ENCODE data around the gene CXorf49. TPM values are rescaled to one million over a fixed set of nuclear protein-coding genes. Genes with fewer than 3 reads are reported as not detected.
"Not testable (repeated sequence)": the region's sequence is repeated elsewhere in the genome, so short reads cannot be mapped to it uniquely, and the experiment has no call there.

CXorf49 gene
- total and polyA plus RNA-seq, 2 donors (not counting 1 experiment from before 2014, with no cell fraction given): not detected

DNA sequence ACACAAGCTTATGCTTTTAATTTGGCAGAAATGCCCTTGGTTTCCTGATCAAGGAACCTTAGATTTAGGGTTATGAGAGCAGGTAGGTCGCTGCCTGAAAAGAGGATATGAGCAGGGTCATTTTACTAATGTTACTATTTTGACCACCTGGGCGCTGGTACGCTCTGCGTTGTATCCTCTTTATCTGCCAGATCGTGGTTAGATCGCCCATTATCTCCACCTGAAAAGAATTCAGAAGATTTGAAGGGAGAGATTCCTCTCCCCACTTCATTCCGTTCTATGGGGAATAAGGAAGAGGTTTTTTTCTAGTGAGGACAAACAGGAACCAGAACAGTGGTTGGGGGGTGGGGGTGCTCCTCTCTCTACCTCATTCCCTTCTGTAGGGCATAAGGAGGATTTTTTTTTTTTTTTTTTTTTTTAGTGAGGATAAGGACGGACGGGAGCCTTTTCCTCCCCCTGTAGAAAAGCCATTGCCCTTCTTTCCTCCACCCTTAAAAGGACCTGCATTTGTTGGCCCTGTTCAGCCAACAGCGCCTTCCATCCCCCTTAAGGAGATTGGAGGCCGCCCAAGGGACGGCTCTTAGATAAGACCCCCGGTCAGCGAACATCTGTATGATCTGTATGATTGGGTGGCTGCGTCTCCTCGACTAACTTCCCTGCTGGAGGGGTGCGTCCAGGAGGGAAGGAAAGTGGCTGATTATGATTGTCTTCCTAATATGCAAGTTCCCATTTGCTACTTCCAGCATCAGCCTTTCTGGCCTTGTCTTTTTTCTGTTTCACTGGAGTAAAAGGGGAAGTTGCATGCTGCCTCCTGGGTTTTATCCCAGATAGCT is 20.4 kb downstream of the CXorf49 start:
- H3K79me2 ChIP-seq (ENCODE audit: control insufficient read depth, insufficient read depth, low read length); H4K20me1 ChIP-seq (ENCODE audit: control insufficient read depth, extremely low read depth, insufficient read depth, low read length); H3K36me3 ChIP-seq (ENCODE audit: control insufficient read depth, insufficient read depth, low read length); H2AFZ ChIP-seq (ENCODE audit: low read length); H3K4me2 ChIP-seq (ENCODE audit: extremely low read depth, insufficient read depth, low read length); H3K9me3 ChIP-seq (ENCODE audit: control insufficient read depth, insufficient read depth, low read depth, low read length); H3K9ac ChIP-seq (ENCODE audit: insufficient read depth, low read length); H3K4me3 ChIP-seq (replicated peaks in 1 of 4; ENCODE audit: control extremely low read depth in 1 of 4, insufficient read depth in 1 of 4, low read depth in 3 of 4, low read length in 4 of 4); H3K27me3 ChIP-seq (ENCODE audit: control insufficient read depth, insufficient read depth, low read length); H3K27ac ChIP-seq (ENCODE audit: insufficient read depth, low read length); DNase-seq (ENCODE audit: low read depth in 2 of 2); H3K4me1 ChIP-seq (ENCODE audit: control insufficient read depth, extremely low read depth, insufficient read depth, low read length): not testable (repeated sequence)

DNA sequence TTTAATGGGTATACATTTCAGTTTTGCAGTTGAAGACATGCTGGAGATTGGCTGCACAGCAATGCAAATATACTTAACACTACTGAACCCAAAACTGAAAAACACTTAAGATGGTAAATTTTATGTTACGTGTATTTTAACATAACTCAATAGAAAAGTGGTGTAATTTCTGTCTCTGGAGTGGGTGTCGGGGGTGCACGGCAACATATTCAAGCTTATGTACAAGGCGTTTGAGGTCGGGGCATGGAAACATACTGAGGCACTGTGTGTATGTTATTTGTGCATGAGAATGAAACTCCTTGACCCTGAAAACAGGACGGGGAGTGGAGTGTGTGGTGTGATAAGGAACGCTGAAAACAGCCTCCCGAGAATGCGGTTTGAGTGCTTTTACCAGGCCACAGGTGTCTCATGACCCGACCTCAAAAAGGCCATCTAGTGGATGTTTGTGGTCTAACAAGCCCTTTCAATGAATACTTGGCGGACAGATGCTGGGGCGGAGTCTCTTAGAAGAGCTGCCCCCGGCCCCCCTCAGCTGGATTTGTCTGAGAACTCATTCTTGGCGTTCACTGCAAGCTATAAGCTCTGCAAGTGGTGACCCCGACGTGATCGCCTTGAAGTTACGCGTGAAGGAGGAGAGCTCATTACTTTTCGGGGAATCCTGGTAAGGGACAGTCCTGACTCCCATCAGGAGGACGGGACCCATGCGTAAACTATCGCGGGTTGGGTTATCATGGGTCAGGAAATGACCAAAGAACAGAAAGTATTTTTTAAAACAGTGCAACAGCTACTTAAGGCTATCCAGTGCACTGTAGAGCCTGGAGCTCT is 21.2 kb downstream of the CXorf49 start:
- DNase-seq (ENCODE audit: low read depth in 2 of 2); H3K27me3 ChIP-seq (ENCODE audit: control insufficient read depth, insufficient read depth, low read length); H3K9ac ChIP-seq (ENCODE audit: insufficient read depth, low read length); H3K79me2 ChIP-seq (ENCODE audit: control insufficient read depth, insufficient read depth, low read length); H2AFZ ChIP-seq (ENCODE audit: low read length); H3K4me3 ChIP-seq (replicated peaks in 1 of 4; ENCODE audit: control extremely low read depth in 1 of 4, insufficient read depth in 1 of 4, low read depth in 3 of 4, low read length in 4 of 4); H4K20me1 ChIP-seq (ENCODE audit: control insufficient read depth, extremely low read depth, insufficient read depth, low read length); H3K36me3 ChIP-seq (ENCODE audit: control insufficient read depth, insufficient read depth, low read length); H3K4me1 ChIP-seq (ENCODE audit: control insufficient read depth, extremely low read depth, insufficient read depth, low read length); H3K4me2 ChIP-seq (ENCODE audit: extremely low read depth, insufficient read depth, low read length); H3K27ac ChIP-seq (ENCODE audit: insufficient read depth, low read length); H3K9me3 ChIP-seq (ENCODE audit: control insufficient read depth, insufficient read depth, low read depth, low read length): not testable (repeated sequence)

DNA sequence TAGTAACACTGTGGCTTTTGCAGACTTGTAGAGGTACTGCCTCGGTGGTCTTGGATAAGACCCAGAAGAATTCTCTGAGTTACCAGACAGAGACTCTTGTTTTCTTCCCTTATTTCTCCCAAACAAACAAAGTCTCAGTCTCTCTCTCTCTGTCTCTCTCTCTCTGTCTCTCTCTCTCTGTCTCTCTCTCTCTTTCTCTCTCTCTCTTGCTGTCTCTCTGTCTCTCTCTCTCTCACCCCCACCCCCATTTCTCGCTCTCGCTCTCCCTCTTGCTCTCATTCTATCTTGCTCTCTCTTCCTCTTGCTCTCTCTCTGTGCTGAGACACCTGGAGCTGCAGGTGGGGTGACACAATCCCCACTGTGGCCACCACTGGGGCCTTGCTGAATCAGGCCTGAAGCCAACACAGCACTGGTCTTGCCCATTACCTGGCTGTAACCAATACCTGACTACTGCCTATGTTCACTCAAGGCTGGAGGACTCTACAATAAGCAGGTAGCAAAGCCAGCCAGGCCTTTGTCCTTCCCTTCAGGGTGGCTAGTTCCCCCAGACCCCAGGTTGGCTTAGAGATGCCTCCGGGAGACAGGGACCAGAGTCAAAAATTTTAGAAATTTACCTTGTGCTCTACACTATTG is 38.4 kb downstream of the CXorf49 start:
- no peak overlapping the region for H3K27ac ChIP-seq (ENCODE audit: insufficient read depth, low read length)
- no peak overlapping the region for H3K4me3 ChIP-seq (replicated peaks in 1 of 4; ENCODE audit: control extremely low read depth in 1 of 4, insufficient read depth in 1 of 4, low read depth in 3 of 4, low read length in 4 of 4)
- no peaks in the 10 kb centered on the region for H4K20me1 ChIP-seq (ENCODE audit: control insufficient read depth, extremely low read depth, insufficient read depth, low read length)
- no peak overlapping the region for H3K9ac ChIP-seq (ENCODE audit: insufficient read depth, low read length)
- no peaks in the 10 kb centered on the region for H3K36me3 ChIP-seq (ENCODE audit: control insufficient read depth, insufficient read depth, low read length)
- no peaks in the 10 kb centered on the region for H3K4me1 ChIP-seq (ENCODE audit: control insufficient read depth, extremely low read depth, insufficient read depth, low read length)
- H2AFZ ChIP-seq (ENCODE audit: low read length): no peak overlapping the region
- H3K27me3 ChIP-seq (ENCODE audit: control insufficient read depth, insufficient read depth, low read length): no peaks in the 10 kb centered on the region
- no peak overlapping the region for H3K4me2 ChIP-seq (ENCODE audit: extremely low read depth, insufficient read depth, low read length)
- TF ChIP-seq EZH2 (IDR thresholded peaks at IDR 0.05; ENCODE audit: low read length, missing control alignments): no peak
- TF ChIP-seq, protein P1, sequence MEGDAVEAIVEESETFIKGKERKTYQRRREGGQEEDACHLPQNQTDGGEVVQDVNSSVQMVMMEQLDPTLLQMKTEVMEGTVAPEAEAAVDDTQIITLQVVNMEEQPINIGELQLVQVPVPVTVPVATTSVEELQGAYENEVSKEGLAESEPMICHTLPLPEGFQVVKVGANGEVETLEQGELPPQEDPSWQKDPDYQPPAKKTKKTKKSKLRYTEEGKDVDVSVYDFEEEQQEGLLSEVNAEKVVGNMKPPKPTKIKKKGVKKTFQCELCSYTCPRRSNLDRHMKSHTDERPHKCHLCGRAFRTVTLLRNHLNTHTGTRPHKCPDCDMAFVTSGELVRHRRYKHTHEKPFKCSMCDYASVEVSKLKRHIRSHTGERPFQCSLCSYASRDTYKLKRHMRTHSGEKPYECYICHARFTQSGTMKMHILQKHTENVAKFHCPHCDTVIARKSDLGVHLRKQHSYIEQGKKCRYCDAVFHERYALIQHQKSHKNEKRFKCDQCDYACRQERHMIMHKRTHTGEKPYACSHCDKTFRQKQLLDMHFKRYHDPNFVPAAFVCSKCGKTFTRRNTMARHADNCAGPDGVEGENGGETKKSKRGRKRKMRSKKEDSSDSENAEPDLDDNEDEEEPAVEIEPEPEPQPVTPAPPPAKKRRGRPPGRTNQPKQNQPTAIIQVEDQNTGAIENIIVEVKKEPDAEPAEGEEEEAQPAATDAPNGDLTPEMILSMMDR (conservative IDR thresholded peaks at IDR 0.05 in 1 of 2, IDR thresholded peaks at IDR 0.05 in 1 of 2; ENCODE audit: low read depth in 1 of 2, low read length in 2 of 2): no peak
- no peaks in the 10 kb centered on the region for H3K79me2 ChIP-seq (ENCODE audit: control insufficient read depth, insufficient read depth, low read length)
- DNase-seq (ENCODE audit: low read depth in 2 of 2): no peak
- no peaks in the 10 kb centered on the region for H3K9me3 ChIP-seq (ENCODE audit: control insufficient read depth, insufficient read depth, low read depth, low read length)

DNA sequence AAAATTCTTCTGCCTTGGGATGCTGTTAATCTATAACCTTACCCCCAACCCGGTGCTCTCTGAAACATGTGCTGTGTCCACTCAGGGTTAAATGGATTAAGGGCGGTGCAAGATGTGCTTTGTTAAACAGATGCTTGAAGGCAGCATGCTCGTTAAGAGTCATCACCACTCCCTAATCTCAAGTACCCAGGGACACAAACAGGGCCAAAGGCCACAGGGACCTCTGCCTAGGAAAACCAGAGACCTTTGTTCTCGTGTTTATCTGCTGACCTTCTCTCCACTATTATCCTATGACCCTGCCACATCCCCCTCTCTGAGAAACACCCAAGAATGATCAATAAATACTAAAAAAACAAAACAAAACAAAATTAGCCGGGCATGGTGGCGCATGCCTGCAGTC is 40.9 kb downstream of the CXorf49 start:
- not testable (repeated sequence) for DNase-seq (ENCODE audit: low read depth in 2 of 2); H3K9me3 ChIP-seq (ENCODE audit: control insufficient read depth, insufficient read depth, low read depth, low read length); H3K27ac ChIP-seq (ENCODE audit: insufficient read depth, low read length); H3K4me1 ChIP-seq (ENCODE audit: control insufficient read depth, extremely low read depth, insufficient read depth, low read length); H3K4me3 ChIP-seq (replicated peaks in 1 of 4; ENCODE audit: control extremely low read depth in 1 of 4, insufficient read depth in 1 of 4, low read depth in 3 of 4, low read length in 4 of 4); H4K20me1 ChIP-seq (ENCODE audit: control insufficient read depth, extremely low read depth, insufficient read depth, low read length); H3K79me2 ChIP-seq (ENCODE audit: control insufficient read depth, insufficient read depth, low read length); H3K36me3 ChIP-seq (ENCODE audit: control insufficient read depth, insufficient read depth, low read length); H3K4me2 ChIP-seq (ENCODE audit: extremely low read depth, insufficient read depth, low read length); H3K9ac ChIP-seq (ENCODE audit: insufficient read depth, low read length); H2AFZ ChIP-seq (ENCODE audit: low read length); H3K27me3 ChIP-seq (ENCODE audit: control insufficient read depth, insufficient read depth, low read length)

DNA sequence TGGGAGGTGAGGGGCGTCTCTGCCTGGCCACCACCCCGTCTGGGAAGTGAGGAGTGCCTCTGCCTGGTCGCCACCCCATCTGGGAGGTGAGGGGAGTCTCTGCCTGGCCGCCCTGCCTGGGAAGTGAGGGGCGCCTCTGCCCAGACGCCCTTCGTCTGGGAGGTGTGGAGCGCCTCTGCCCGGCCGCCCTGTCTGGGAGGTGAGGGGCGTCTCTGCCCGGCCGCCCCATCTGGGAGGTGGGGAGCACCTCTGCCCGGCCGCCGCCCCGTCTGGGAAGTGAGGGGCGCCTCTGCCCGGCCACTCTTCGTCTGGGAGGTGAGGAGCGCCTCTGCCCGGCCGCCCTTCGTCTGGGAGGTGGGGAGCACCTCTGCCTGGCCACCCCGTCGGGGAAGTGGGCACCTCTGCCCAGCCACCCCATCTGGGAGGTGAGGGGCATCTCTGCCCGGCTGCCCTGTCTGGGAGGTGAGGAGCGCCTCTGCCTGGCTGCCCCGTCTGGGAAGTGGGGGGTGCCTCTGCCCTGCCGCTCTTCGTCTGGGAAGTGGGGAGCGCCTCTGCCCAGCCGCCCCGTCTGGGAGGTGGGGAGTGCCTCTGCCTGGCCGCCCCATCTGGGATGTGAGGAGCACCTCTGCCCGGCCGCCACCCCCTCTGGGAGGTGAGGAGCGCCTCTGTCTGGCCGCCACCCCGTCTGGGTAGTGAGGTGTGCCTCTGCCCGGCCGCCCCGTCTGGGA is 41.9 kb downstream of the CXorf49 start:
- H3K9me3 ChIP-seq (ENCODE audit: control insufficient read depth, insufficient read depth, low read depth, low read length); H2AFZ ChIP-seq (ENCODE audit: low read length); H4K20me1 ChIP-seq (ENCODE audit: control insufficient read depth, extremely low read depth, insufficient read depth, low read length); H3K79me2 ChIP-seq (ENCODE audit: control insufficient read depth, insufficient read depth, low read length); H3K27ac ChIP-seq (ENCODE audit: insufficient read depth, low read length); DNase-seq (ENCODE audit: low read depth in 2 of 2); H3K4me2 ChIP-seq (ENCODE audit: extremely low read depth, insufficient read depth, low read length); H3K27me3 ChIP-seq (ENCODE audit: control insufficient read depth, insufficient read depth, low read length); H3K9ac ChIP-seq (ENCODE audit: insufficient read depth, low read length); H3K4me3 ChIP-seq (replicated peaks in 1 of 4; ENCODE audit: control extremely low read depth in 1 of 4, insufficient read depth in 1 of 4, low read depth in 3 of 4, low read length in 4 of 4); H3K36me3 ChIP-seq (ENCODE audit: control insufficient read depth, insufficient read depth, low read length); H3K4me1 ChIP-seq (ENCODE audit: control insufficient read depth, extremely low read depth, insufficient read depth, low read length): not testable (repeated sequence)
